SH-SY5Y (cell line): ENCODE results near the gene OSBPL2.

ENCODE experiments used
- GATA2 ChIP-seq: IDR thresholded peaks from 2 replicates; pipeline ENCODE4 v1.6.1; 2011; ENCODE audit warnings: mild to moderate bottlenecking, low read depth, low read length
- GATA3 ChIP-seq: IDR thresholded peaks from 2 replicates; pipeline ENCODE4 v1.6.1; 2011; ENCODE audit warnings: low read depth, mild to moderate bottlenecking, low read length, moderate library complexity

Gene OSBPL2

GRCh38 chr20:62293111-62293784 is 54.9 kb downstream of the OSBPL2 start:
- no peak for TF ChIP-seq GATA3
- no peak for TF ChIP-seq GATA2

GRCh38 chr20:62293946-62294345 is 55.6 kb downstream of the OSBPL2 start:
- TF ChIP-seq GATA3 = no peak
- no peak for TF ChIP-seq GATA2

- TF ChIP-seq GATA2 = no peak
- no peak for TF ChIP-seq GATA3
These were observed 56.2 kb downstream of the OSBPL2 start for GRCh38 chr20:62294516-62294915.

GRCh38 chr20:62296724-62297448 is 58.6 kb downstream of the OSBPL2 start:
- no peak for TF ChIP-seq GATA3
- TF ChIP-seq GATA2 = no peak

GRCh38 chr20:62297449-62298227 is 59.3 kb downstream of the OSBPL2 start:
- TF ChIP-seq GATA2 (no peak), GATA3 (no peak)

GRCh38 chr20:62298577-62299249 is 60.4 kb downstream of the OSBPL2 start:
- TF ChIP-seq GATA3 (no peak), GATA2 (no peak)

GRCh38 chr20:62299666-62300236 is 61.4 kb downstream of the OSBPL2 start:
- TF ChIP-seq GATA3 = no peak
- TF ChIP-seq GATA2 = no peak

GRCh38 chr20:62300319-62300718 is 62.0 kb downstream of the OSBPL2 start:
- no peak for TF ChIP-seq GATA2
- TF ChIP-seq GATA3 = no peak

GRCh38 chr20:62301111-62301668 is 62.9 kb downstream of the OSBPL2 start:
- TF ChIP-seq GATA3 (no peak), GATA2 (no peak)

GRCh38 chr20:62301773-62302340 is 63.5 kb downstream of the OSBPL2 start:
- TF ChIP-seq GATA3 = no peak
- no peak for TF ChIP-seq GATA2

- no peak for TF ChIP-seq GATA2
- TF ChIP-seq GATA3 = no peak
These were observed 64.2 kb downstream of the OSBPL2 start, which contains the start of gene ADRM1 for GRCh38 chr20:62302341-62303061. Gene ADRM1 (plus strand): TSS chr20:62302997. CDS start chr20:62303569, 572 bp downstream.

GRCh38 chr20:62303062-62303339 is 64.7 kb downstream of the OSBPL2 start:
- no peak for TF ChIP-seq GATA3
- no peak for TF ChIP-seq GATA2
